MM.1S (cell line): ENCODE measurements around the gene CRIP2.

ENCODE experiments used
- DNase-seq: peaks from one replicate; pipeline ENCODE4 v3.0.0-alpha.2; 2015
- H2AFZ ChIP-seq: fragments of 300-600 bp; sonication (generic); 2 replicates; pipeline ENCODE4 v1.6.0; 2016; ENCODE audit warnings: antibody characterized with exemption, low read length
- H3F3A ChIP-seq: fragments of 300-600 bp; sonication (generic); 2 replicates; pipeline ENCODE4 v1.6.1; 2016; ENCODE audit warnings: mild to moderate bottlenecking, antibody characterized with exemption, low read length, moderate library complexity, mixed read lengths; ENCODE audit not compliant: insufficient read depth
- H3K27ac ChIP-seq: fragments of 300-600 bp; sonication (generic); 2 replicates; pipeline ENCODE4 v1.5.1; 2016; ENCODE audit warnings: mild to moderate bottlenecking, low read length
- H3K27me3 ChIP-seq: fragments of 300-600 bp; sonication (generic); replicated peaks from 2 replicates; pipeline ENCODE4 v1.6.0; 2016; ENCODE audit warnings: low read length; ENCODE audit not compliant: insufficient read depth
- H3K36me3 ChIP-seq: fragments of 300-600 bp; sonication (generic); replicated peaks from 2 replicates; pipeline ENCODE4 v1.6.1; 2016; ENCODE audit warnings: mild to moderate bottlenecking, low read length, mixed read lengths; ENCODE audit not compliant: insufficient read depth
- H3K4me1 ChIP-seq: fragments of 300-600 bp; sonication (generic); 2 replicates; pipeline ENCODE4 v1.6.1; 2016; ENCODE audit warnings: low read length, mixed read lengths
- H3K4me2 ChIP-seq: fragments of 300-600 bp; sonication (generic); 2 replicates; pipeline ENCODE4 v1.6.0; 2016; ENCODE audit warnings: low read depth, low read length
- H3K4me3 ChIP-seq: fragments of 300-600 bp; sonication (generic); 2 replicates; pipeline ENCODE4 v1.5.1; 2016; ENCODE audit warnings: low read length, mixed read lengths
- H3K79me2 ChIP-seq: fragments of 300-600 bp; sonication (generic); 2 replicates; pipeline ENCODE4 v1.6.1; 2016; ENCODE audit warnings: mixed run types, low read length, mixed read lengths
- H3K9ac ChIP-seq: fragments of 300-600 bp; sonication (generic); 2 replicates; pipeline ENCODE4 v1.6.1; 2016; ENCODE audit warnings: low read length, mixed read lengths
- H3K9me2 ChIP-seq: fragments of 300-600 bp; sonication (generic); replicated peaks from 2 replicates; pipeline ENCODE4 v1.6.1; 2016; ENCODE audit warnings: mild to moderate bottlenecking, low read length, mixed read lengths; ENCODE audit not compliant: insufficient read depth
- H3K9me3 ChIP-seq: fragments of 300-600 bp; sonication (generic); replicated peaks from 2 replicates; pipeline ENCODE4 v1.6.1; 2016; ENCODE audit warnings: mild to moderate bottlenecking, low read length, mixed read lengths; ENCODE audit not compliant: insufficient read depth
- H4K20me1 ChIP-seq: fragments of 300-600 bp; sonication (generic); 2 replicates; pipeline ENCODE4 v1.6.1; 2016; ENCODE audit warnings: mild to moderate bottlenecking, low read length, moderate library complexity, mixed read lengths; ENCODE audit not compliant: insufficient read depth
- EZH2 ChIP-seq: fragments of 300-600 bp; sonication (generic); optimal IDR thresholded peaks from 2 replicates; pipeline ENCODE3; 2017; ENCODE audit warnings: low read depth, mild to moderate bottlenecking, antibody characterized with exemption, low read length, mixed read lengths
- EZH2phosphoT487 ChIP-seq: fragments of 300-600 bp; sonication (generic); IDR thresholded peaks from 2 replicates; pipeline ENCODE4 v1.6.1; 2018; ENCODE audit warnings: antibody characterized with exemption, low read length
- TF ChIP-seq, protein P1 (sequence below): fragments of 300-600 bp; sonication (generic); IDR thresholded peaks from 2 replicates; pipeline ENCODE4 v1.5.1; 2016; ENCODE audit warnings: antibody characterized with exemption, low read length, mixed read lengths

Gene CRIP2

DNA sequence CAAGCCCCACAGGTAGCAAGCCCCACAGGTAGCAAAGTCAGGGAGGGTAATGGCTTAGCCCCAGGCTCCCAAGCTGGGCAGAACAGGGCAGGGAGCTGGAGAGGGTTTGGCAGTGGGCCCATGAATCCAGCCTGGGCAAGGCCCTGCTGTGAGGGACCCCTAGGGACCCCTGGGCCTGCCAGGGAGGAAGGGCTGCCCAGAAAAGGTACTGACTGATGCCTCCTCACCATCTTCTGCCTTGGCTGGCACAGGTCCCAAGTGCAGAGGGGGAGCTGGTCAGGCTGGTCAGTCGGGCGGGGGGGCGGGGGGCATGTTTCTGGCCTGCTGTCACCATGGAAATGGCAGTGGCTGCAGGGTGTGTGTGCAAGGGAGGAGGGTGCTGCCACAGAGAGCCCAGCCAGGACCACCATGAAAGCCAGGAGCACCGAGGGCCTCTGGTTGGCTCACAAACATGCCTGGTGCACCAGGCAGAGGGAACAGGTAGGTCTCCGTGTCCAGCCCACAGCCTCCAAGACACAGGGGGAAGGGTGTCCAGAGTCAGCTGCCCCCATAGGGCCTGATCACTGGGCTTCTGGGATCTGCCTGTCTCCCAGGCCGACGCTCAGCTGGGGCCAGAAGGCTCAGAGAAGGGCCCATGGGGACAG, 1.5 kb upstream of the CRIP2 start:
- peaks cover 29% of the 10 kb centered on the region for H3K27me3 ChIP-seq
- H3K4me3 ChIP-seq: no peak overlapping the region
- H3K9ac ChIP-seq: no peak overlapping the region
- no peak for TF ChIP-seq EZH2phosphoT487
- no peak for TF ChIP-seq EZH2
- TF ChIP-seq, protein P1, sequence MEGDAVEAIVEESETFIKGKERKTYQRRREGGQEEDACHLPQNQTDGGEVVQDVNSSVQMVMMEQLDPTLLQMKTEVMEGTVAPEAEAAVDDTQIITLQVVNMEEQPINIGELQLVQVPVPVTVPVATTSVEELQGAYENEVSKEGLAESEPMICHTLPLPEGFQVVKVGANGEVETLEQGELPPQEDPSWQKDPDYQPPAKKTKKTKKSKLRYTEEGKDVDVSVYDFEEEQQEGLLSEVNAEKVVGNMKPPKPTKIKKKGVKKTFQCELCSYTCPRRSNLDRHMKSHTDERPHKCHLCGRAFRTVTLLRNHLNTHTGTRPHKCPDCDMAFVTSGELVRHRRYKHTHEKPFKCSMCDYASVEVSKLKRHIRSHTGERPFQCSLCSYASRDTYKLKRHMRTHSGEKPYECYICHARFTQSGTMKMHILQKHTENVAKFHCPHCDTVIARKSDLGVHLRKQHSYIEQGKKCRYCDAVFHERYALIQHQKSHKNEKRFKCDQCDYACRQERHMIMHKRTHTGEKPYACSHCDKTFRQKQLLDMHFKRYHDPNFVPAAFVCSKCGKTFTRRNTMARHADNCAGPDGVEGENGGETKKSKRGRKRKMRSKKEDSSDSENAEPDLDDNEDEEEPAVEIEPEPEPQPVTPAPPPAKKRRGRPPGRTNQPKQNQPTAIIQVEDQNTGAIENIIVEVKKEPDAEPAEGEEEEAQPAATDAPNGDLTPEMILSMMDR: no peak
- no peaks in the 10 kb centered on the region for H3F3A ChIP-seq
- no peaks in the 10 kb centered on the region for H3K36me3 ChIP-seq
- no peaks in the 10 kb centered on the region for H3K9me3 ChIP-seq
- H3K4me2 ChIP-seq: peak overlapping the region; percentile 63; the same call in 1 of the 2 replicates
- no peaks in the 10 kb centered on the region for H3K79me2 ChIP-seq
- H3K27ac ChIP-seq: no peak overlapping the region
- no peaks in the 10 kb centered on the region for H4K20me1 ChIP-seq
- H2AFZ ChIP-seq: no peak overlapping the region
- DNase-seq: no peak
- no peaks in the 10 kb centered on the region for H3K9me2 ChIP-seq
- H3K4me1 ChIP-seq: no peaks in the 10 kb centered on the region

DNA sequence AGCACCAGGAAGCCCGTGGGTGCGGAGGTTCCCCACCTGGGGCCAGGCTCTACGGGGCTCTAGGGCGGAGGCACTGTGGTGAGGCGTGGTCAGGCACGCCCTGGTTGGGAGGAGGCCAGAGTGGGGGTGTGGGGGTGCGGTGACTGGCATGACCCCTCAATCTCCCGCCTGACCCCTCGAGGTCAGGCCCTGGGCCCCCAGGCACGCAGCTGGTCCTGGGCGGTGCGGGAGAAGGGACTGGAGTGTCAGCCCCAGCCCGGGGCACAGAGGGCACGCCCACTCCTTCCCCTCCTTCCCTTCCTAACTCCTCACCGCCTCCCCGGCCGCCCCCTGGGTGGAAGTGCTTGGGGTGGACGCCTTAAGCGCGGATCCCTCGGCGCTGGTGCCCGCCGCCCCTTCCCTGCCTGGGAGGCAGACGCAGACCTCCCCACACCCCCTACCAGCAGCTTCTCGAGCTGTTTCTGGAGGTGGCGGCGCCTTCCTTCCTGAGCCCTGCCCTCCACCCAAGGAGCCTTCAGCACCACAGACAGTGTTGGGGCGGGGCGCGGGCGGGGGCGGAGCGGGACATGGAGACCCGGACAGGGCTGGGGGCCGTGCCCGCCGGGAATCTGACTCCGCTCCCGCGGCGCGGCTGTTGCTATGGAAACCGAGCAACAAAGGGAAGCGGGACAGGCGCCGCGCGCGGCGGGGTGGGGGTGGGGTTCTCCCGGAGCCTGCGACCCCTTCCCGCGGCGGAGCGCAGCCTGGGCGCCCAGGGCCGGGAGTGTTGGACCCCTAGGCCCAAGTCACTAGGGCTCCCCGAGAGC, 741 bp upstream of the CRIP2 start:
- H3K27me3 ChIP-seq: peaks cover 34% of the 10 kb centered on the region
- no peaks in the 10 kb centered on the region for H3K9me2 ChIP-seq
- no peaks in the 10 kb centered on the region for H3F3A ChIP-seq
- H3K4me3 ChIP-seq: peak overlapping the region; percentile 27; the same call in 1 of the 2 replicates
- no peak overlapping the region for H3K27ac ChIP-seq
- DNase-seq: no peak
- H2AFZ ChIP-seq: no peak overlapping the region
- TF ChIP-seq EZH2phosphoT487 (no peak), EZH2 (no peak)
- TF ChIP-seq, protein P1: no peak
- no peaks in the 10 kb centered on the region for H4K20me1 ChIP-seq
- no peaks in the 10 kb centered on the region for H3K9me3 ChIP-seq
- H3K9ac ChIP-seq: no peak overlapping the region
- H3K4me2 ChIP-seq: peak overlapping the region; percentile 63; the same call in 1 of the 2 replicates
- H3K79me2 ChIP-seq: no peaks in the 10 kb centered on the region
- H3K4me1 ChIP-seq: no peaks in the 10 kb centered on the region
- no peaks in the 10 kb centered on the region for H3K36me3 ChIP-seq

DNA sequence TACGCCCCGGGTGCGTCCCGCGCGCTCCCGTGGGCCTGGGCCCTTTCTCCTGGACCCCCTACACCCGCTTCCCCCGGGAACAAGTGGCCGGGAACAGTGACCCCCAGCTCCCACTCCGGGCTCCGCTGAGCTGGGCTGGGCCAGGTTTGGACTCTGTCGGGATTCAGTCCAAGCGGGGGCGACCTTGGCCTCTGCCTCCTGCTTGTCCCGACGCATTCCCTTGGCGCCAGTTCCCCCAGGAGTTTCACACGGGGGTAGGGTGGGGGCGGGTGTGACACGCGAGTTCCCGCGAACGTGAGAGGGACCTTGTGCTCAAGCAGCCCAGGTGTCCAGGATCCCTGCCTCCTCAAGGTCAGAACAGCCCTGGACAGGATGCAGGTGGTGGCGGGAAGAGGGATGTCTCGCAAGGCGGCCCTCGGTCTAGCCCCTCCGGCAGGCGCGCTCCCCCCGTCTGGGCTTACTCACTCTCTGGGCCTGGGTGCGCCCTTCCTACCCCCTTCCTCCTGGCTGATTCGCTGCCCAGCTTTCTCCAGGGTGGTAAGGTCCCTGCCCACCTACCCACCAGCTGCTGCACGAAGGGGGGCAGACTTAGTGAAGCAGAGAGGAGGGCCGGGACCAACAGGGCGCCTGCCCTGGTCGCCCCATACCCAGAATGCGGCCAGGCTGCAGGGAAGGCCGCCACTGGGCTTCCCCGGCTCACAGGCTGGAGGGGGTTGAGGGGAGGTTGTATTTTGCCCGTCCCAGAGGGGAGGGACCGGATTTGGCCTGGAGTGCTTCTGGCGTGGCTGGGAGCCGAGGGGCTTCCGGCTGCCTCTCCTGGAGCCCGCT, 862 bp downstream of the CRIP2 start:
- no peak overlapping the region for H2AFZ ChIP-seq
- DNase-seq: no peak
- H4K20me1 ChIP-seq: no peaks in the 10 kb centered on the region
- no peaks in the 10 kb centered on the region for H3K79me2 ChIP-seq
- H3K4me2 ChIP-seq: peak overlapping the region; percentile 24; the same call in 1 of the 2 replicates
- H3F3A ChIP-seq: no peaks in the 10 kb centered on the region
- H3K4me1 ChIP-seq: no peaks in the 10 kb centered on the region
- H3K36me3 ChIP-seq: no peaks in the 10 kb centered on the region
- no peak overlapping the region for H3K27ac ChIP-seq
- no peaks in the 10 kb centered on the region for H3K9me2 ChIP-seq
- H3K9me3 ChIP-seq: no peaks in the 10 kb centered on the region
- TF ChIP-seq EZH2phosphoT487 (no peak), EZH2 (no peak)
- peaks cover 43% of the 10 kb centered on the region for H3K27me3 ChIP-seq
- H3K9ac ChIP-seq: no peak overlapping the region
- no peak overlapping the region for H3K4me3 ChIP-seq
